GM21381 (cell line): Measurements from ENCODE around the gene ANKRD17.
"Not testable (repeated sequence)": the region's sequence is repeated elsewhere in the genome, so short reads cannot be mapped to it uniquely, and the experiment has no call there.

Source experiments
- ATAC-seq: cut with Tn5 transposase; IDR thresholded peaks from one replicate; pipeline ENCODE4 v1.9.1; 2021; ENCODE audit warnings: mild to moderate bottlenecking, moderate library complexity; ENCODE audit not compliant: unreplicated experiment

ANKRD17 gene, protein sequence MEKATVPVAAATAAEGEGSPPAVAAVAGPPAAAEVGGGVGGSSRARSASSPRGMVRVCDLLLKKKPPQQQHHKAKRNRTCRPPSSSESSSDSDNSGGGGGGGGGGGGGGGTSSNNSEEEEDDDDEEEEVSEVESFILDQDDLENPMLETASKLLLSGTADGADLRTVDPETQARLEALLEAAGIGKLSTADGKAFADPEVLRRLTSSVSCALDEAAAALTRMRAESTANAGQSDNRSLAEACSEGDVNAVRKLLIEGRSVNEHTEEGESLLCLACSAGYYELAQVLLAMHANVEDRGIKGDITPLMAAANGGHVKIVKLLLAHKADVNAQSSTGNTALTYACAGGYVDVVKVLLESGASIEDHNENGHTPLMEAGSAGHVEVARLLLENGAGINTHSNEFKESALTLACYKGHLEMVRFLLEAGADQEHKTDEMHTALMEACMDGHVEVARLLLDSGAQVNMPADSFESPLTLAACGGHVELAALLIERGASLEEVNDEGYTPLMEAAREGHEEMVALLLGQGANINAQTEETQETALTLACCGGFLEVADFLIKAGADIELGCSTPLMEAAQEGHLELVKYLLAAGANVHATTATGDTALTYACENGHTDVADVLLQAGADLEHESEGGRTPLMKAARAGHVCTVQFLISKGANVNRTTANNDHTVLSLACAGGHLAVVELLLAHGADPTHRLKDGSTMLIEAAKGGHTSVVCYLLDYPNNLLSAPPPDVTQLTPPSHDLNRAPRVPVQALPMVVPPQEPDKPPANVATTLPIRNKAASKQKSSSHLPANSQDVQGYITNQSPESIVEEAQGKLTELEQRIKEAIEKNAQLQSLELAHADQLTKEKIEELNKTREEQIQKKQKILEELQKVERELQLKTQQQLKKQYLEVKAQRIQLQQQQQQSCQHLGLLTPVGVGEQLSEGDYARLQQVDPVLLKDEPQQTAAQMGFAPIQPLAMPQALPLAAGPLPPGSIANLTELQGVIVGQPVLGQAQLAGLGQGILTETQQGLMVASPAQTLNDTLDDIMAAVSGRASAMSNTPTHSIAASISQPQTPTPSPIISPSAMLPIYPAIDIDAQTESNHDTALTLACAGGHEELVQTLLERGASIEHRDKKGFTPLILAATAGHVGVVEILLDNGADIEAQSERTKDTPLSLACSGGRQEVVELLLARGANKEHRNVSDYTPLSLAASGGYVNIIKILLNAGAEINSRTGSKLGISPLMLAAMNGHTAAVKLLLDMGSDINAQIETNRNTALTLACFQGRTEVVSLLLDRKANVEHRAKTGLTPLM (N-terminal part only)

GRCh38 chr4:73258686-73259570, at the start of gene ANKRD17:
TSS of gene ANKRD17 (minus strand) at chr4:73258798. CDS start at chr4:73258668, 130 bp downstream.
- ATAC-seq: peak; percentile 76

DNA sequence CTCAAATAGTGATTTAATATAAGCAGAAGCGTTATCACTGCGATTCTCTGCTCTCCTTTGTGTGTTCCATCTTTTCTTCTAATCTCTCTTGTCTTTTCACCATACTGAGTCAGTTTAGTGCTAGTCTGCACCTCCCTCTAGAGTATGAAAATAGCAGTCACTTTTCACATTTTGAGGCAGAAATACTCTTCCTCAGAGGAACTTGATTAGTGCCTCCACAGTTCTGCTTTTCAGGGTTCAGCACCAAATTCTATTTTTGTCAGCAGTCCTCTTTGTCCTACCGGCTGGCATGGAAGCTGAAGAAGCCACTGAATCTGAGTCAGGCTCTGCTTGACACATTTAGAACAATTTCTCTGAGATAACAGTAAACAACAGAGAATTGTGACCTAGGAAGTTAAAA, 49.7 kb upstream of the ANKRD17 start:
- ATAC-seq: no peak

DNA sequence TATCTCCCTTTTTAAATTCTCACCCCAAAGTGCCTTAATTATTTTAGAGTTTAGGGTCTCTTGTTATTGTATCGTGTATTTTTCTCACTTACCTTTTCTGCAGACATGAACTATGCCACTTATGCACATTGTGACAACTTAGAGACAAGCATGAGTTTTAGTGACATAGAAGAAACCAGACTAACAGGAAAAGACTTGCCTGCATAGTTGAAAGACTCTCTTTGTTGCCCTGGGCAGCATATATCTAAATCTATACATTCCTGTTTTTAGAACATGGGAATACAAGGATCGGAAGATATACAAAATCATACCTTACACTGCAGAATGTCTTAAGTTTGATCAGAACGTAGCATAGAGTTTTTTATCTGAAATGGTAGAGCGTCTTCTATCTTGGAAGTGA, 45.1 kb upstream of the ANKRD17 start:
- ATAC-seq: no peak

DNA sequence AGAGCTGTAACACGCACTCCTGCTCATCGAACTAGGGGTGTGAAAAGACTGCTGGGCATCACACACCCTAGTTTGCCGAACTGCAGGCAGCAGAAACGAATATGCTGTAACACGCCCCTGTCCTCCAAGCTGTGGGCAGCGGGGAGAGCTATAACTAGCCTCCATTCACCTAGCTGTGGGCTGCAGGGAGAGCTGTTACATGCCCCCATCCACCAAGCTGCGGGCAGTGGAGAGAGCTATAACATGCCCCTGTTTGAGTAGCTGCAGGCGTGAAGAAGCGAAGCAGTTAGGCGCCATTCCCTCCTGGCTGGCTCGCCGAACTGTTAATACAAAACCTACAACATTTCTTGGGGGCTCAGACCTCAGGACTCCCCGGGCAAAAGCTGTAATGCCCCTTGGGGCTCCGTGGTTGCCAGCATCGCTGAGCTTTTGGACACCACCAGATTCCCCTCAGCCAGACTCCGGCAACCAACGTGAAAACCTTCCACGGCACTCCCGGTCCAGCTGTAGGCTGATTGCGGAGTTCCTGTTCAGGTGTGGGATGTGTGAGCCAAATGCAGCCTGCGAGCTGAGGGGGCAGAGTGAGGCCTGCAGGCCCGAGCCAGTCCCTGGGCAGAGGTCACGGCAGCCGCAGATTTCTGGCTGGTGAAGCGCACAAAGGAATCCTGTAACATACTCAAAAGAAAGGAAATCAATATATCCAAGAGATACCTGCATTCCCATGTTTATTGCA, 41.1 kb upstream of the ANKRD17 start:
- ATAC-seq: no peak

- ATAC-seq: not testable (repeated sequence)
Measured at GRCh38 chr4:73292661-73293060, 34.1 kb upstream of the ANKRD17 start.

DNA sequence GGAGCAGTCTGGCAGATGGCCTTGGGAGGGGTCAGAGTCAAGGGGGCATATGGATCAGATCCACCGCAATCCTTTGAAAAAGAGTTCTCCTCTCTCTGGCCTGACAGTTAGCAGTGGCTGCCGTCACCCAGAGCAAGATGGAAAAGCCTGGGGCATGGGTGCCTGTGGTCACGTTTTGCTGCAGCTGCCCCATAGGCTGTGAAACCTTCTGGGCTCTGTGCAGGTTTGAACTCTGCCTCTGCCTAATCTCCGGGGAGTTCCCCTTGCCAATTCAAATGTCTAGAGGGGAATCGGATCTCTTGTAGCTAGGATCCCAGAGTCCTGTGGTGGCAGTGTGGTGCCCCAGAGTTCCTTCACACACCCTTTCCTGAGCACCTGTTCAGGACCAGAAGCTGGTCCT, 23.4 kb upstream of the ANKRD17 start:
- ATAC-seq: no peak

DNA sequence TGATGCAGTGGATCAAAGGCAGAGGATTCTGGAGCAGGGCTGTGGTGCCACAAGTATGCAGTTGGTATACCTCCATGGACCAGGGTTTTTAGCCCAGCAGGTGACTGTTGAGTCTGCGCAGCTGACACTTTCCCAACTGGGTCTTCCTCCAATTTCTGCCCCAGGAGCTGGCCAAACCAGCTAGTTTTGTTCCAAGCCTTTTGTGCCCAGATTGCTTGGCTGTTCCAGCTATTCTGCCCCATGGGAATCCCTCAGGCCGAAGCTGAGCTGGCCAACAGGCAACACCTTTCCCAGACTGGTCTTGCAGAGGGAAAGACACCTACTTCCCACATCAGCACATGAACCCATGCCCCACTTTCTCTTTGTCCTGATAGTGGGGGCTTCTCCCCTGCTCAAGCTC, 22.8 kb upstream of the ANKRD17 start:
- no peak for ATAC-seq

- no peak for ATAC-seq
Measured at GRCh38 chr4:73277201-73277600, 18.6 kb upstream of the ANKRD17 start.

GRCh38 chr4:73275318-73275654, 16.7 kb upstream of the ANKRD17 start:
- no peak for ATAC-seq

DNA sequence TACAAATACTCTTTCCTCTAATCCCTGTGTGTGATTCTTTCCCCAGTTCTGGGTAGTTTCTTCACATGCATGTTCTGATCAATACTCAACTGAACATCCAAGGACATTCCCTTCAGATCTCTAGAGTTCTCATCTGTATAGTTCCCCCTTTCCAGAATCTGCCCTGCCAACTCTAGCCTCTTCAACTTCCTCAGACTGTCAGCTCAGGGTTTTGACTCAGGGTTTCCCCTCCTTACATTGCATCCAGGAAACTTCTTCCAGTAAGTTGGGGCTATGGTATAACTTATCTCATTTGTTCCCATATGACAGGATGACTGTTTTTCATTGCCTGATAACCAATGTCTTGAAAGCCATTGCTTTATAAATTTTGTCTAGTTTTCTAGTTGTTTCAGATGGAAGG, 14.2 kb upstream of the ANKRD17 start:
- no peak for ATAC-seq

DNA sequence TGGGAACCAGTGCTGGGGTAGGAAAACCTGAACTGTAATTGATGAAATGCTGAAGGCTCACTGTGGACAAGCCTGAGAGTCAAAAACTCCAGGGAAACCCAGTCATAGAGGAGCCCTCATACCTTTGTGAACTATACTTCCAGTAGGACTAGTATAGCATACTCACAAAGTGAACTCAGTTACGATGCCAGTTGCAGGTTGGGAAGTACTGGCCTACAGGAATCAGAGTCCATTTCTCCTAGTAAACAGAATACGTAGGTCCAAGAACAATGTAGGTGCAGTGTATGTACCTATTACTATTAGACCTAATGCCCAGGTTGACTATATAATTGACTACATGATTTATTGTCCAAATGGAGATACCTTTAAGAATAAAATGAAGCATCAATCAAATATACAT, 8.5 kb upstream of the ANKRD17 start:
- no peak for ATAC-seq

- peak; percentile 6 for ATAC-seq
Measured at GRCh38 chr4:73259571-73260090, 1.0 kb upstream of the ANKRD17 start.

- peak; percentile 26 for ATAC-seq
Measured at GRCh38 chr4:73258436-73258685, 237 bp downstream of the ANKRD17 start.

DNA sequence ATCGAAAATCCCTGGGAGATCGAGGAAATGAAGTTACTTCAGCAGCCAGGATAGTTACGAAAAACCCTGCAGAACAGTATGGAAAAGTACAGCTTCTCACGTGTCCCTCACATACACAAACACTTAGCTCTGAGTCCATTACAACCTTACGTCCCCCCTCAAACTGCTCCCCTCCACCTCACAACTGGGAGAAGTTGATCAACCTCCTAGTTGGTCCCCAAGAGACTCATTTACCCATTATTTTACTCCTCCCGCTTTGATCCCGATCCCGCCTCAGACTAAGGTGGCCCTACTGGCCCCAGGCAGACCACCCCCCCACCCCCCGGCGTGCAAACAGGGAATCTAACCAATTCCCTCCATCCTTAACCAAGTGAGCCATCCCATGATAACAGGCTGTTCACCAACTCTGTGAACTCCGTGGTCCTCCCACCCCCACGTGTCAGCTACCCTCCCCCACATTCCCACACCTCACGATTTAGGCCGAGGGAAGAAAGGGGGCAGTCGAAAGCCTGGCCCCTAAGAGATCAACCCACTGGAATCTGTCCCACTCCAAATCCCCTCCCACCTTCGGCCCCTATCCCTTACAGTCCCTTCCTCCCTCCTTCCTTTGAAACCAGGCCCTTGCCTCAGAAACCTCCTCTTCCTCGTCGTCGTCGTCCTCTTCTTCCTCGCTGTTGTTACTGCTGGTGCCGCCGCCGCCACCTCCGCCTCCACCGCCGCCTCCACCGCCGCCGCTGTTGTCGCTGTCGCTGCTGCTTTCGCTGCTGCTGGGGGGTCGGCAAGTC, 755 bp downstream of the ANKRD17 start:
- ATAC-seq: peak; percentile 1

- peak; percentile 23 for ATAC-seq
Measured at GRCh38 chr4:73257234-73257633, 1.4 kb downstream of the ANKRD17 start.

DNA sequence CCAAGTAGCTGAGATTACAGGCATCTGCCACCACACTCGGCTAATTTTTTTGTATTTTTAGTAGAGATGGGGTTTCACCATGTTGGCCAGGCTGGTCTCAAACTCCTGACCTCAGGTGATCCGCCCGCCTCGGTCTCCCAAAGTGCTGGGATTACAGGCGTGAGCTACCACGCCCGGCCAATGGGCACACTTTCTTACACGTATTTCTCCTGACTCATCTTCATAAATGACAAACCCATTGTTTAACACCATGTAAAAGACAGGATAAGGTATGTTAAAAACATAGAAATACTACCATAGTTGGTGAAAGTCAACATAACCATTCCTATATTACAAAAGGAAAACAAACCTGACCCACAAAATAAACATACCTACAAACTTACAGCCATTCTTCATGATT, 2.8 kb downstream of the ANKRD17 start:
- ATAC-seq: not testable (repeated sequence)

DNA sequence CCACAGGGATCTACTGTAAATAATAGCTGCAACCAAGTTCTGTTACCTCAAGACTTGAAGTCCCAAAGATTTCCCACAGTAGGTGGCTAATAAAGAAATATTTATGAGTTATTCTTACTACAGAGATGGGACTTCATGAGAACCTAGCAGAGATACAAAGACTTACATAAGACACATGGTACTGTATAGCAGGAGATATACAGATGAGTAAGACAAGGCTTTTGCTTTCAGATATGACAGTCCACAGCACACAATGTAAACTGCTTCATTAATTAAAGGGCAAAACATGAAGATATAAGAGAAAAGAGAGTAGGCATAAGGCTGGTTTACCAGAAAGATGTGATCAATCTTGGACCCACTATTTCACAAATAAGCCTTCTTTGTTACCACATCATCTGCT, 6.6 kb downstream of the ANKRD17 start:
- peak; percentile 47 for ATAC-seq

DNA sequence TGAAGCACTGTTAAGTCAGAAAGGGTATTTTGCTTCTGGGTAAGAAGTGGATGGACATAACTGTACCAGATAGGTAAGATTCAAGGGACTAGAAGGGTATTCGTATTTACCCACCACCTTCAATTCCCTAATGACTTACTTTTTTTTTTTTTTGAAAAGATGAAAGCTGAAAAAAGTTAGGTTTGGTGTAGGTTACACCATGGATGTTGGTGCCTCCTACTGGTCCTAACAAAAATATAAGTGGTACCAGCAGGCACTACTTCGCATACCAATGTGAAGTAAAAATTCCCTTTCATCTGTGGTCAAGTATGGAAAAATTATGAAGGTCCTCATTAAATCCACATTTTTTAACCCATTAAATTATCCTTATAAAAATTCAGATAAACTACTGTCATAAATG, 7.2 kb downstream of the ANKRD17 start:
- no peak for ATAC-seq

DNA sequence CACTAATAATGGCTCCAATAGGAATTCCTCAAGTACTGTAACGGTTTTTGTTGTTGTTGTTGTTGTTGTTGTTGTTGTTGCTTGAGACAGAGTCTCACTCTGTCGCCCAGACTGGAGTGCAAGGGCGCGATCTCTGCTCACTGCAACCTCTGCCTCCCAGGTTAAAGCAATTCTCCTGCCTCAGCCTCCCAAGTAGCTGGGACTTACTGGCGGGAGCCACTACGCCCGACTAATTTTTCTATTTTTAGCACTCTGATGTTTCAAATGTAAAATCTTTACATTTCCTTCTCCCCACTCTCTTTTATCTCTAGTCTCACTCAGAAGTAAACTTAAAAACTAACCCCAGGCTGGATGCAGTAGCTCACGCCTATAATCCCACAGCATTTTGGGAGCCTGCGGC, 8.0 kb downstream of the ANKRD17 start:
- ATAC-seq: no peak
